ENCODE measurements around the gene HIVEP3. TPM values are rescaled to one million over a fixed set of nuclear protein-coding genes. Genes with fewer than 3 reads are reported as not detected.

HIVEP3 gene
- total RNA-seq, 4 donors from 2014 or later, result 4.2 to 6.5 (median 4.7) TPM

GRCh38 chr1:41466146-41466545, 452.6 kb downstream of the HIVEP3 start:
- Histone ChIP-seq H3K36me3 (no peaks in the 10 kb centered on the region), H3K27ac (no peak overlapping the region), H3K27me3 (no peaks in the 10 kb centered on the region), H3K9me3 (no peaks in the 10 kb centered on the region), H3K4me1 (peaks cover 0 to 10% (median 0%) of the 10 kb centered on the region in 4 donors), H3K4me3 (no peak overlapping the region)
- TF ChIP-seq POLR2A (IDR thresholded peaks at IDR 0.05), result no peak
- TF ChIP-seq CTCF (IDR thresholded peaks at IDR 0.05), result no peak
- no peak for TF ChIP-seq EP300 (IDR thresholded peaks at IDR 0.05)
- DNase-seq (ENCODE audit: low spot score in 2 of 2), result no peak
- 90 to 98% methylated on average over 2 to 5 of the region's 5 CpGs for WGBS, 2 donors

DNA sequence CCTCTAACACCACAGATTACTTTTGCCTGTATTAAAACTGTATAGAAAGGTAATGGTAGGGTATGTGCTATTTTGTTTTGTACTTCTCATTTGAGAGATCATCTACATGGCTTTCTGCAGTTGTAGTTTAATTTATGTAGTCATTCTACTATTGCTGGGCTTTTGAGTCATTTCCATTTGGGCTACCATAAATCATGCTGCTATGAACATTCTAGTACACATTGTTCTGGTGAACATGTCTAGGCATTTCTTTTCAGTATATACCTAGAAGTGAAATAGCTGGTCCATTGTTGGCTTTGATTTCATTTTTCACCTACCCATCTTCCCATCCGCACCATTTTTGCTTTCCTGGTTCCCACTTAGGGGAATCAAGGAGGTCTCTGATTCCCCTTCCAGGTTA, 453.0 kb downstream of the HIVEP3 start:
- 97 to 100% methylated on average over 1 of the region's 1 CpG for WGBS, 2 donors
- no peaks in the 10 kb centered on the region for H3K27me3 ChIP-seq
- no peak for DNase-seq (ENCODE audit: low spot score in 2 of 2)
- TF ChIP-seq EP300 (IDR thresholded peaks at IDR 0.05), result no peak
- no peak for TF ChIP-seq CTCF (IDR thresholded peaks at IDR 0.05)
- H3K4me3 ChIP-seq, result no peak overlapping the region
- no peaks in the 10 kb centered on the region for H3K9me3 ChIP-seq
- no peaks in the 10 kb centered on the region for H3K36me3 ChIP-seq
- peaks cover 0 to 10% (median 0%) of the 10 kb centered on the region in 4 donors for H3K4me1 ChIP-seq
- H3K27ac ChIP-seq, result no peak overlapping the region

DNA sequence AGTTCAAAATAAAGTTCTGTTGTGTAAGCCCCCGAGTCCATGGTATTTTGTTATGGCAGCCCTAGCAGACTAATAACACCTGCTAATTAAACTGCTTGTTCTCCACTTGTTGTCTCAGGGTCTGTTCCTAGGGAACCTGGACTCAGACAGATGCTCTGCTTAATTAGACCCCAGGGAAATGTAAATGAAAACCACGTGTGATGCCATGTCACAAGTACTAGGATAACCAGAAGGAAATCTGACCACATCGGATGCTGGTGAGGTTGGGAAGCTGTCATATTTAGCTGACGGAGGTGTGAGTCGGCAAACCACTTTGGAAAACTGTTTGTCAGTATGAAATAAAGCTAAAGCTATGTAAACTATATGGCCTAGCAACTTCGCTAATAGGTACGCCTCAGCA, 453.8 kb downstream of the HIVEP3 start:
- no peak for DNase-seq (ENCODE audit: low spot score in 2 of 2)
- 82 to 84% methylated on average over 7 of the region's 7 CpGs for WGBS, 2 donors

DNA sequence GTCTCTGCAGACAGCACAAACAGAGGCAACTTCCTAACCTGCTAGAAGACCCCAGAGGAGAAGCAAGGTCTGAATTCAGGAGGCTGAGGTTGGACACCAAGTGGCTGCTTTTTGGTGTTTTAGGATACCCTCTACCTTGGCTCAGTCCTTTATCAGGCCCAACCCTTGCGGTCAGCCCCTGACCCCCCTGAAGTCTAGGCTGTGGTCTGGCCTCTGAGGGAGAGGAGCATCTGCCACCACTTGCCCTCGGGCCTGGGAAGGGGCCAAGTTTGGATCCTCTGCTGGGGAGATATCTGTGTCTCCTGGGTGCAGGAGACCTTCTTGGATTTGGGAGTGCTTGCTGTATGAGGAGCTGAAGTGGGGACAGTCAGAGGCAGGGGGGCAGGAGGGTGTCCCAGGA, 455.2 kb downstream of the HIVEP3 start:
- Histone ChIP-seq H3K36me3 (no peaks in the 10 kb centered on the region), H3K4me1 (peaks cover 0 to 10% (median 0%) of the 10 kb centered on the region in 4 donors), H3K27ac (no peak overlapping the region), H3K9me3 (no peaks in the 10 kb centered on the region), H3K27me3 (no peaks in the 10 kb centered on the region), H3K4me3 (no peak overlapping the region)
- WGBS, 2 donors, result 93 to 100% methylated on average over 1 to 2 of the region's 2 CpGs
- TF ChIP-seq CTCF (IDR thresholded peaks at IDR 0.05) (no peak), EP300 (IDR thresholded peaks at IDR 0.05) (no peak), POLR2A (IDR thresholded peaks at IDR 0.05) (no peak)
- no peak for DNase-seq (ENCODE audit: low spot score in 2 of 2)

More for the DNA sequence above, 453.8 kb downstream of the HIVEP3 start:
- no peak overlapping the region for H3K27ac ChIP-seq
- no peaks in the 10 kb centered on the region for H3K36me3 ChIP-seq
- TF ChIP-seq CTCF (IDR thresholded peaks at IDR 0.05) (no peak), EP300 (IDR thresholded peaks at IDR 0.05) (no peak), POLR2A (IDR thresholded peaks at IDR 0.05) (no peak)
- H3K9me3 ChIP-seq, result no peaks in the 10 kb centered on the region
- H3K4me3 ChIP-seq, result no peak overlapping the region
- no peaks in the 10 kb centered on the region for H3K27me3 ChIP-seq
- peaks cover 0 to 10% (median 0%) of the 10 kb centered on the region in 4 donors for H3K4me1 ChIP-seq

- Histone ChIP-seq H3K4me1 (peaks cover 0 to 6% (median 0%) of the 10 kb centered on the region in 4 donors), H3K4me3 (no peak overlapping the region), H3K36me3 (no peaks in the 10 kb centered on the region), H3K27me3 (no peaks in the 10 kb centered on the region), H3K27ac (no peak overlapping the region), H3K9me3 (no peaks in the 10 kb centered on the region)
- 94 to 96% methylated on average over 2 of the region's 2 CpGs for WGBS, 2 donors
- DNase-seq (ENCODE audit: low spot score in 2 of 2), result no peak
- TF ChIP-seq CTCF (IDR thresholded peaks at IDR 0.05) (no peak), POLR2A (IDR thresholded peaks at IDR 0.05) (no peak), EP300 (IDR thresholded peaks at IDR 0.05) (no peak)
Measured at GRCh38 chr1:41462680-41463004, 456.1 kb downstream of the HIVEP3 start.

All from tibial nerve (tissue), 4 donors.